Astrocyte (in vitro differentiated cells and primary cell): ENCODE data around the gene NUTM1. TPM values are rescaled to one million over a fixed set of nuclear protein-coding genes. Genes with fewer than 3 reads are reported as not detected.

Experiments
- DNase-seq: peaks from one replicate; pipeline ENCODE4 v3.0.0-alpha.2; 2010; ENCODE audit warnings: low read depth
- FAIRE-seq: peaks from 2 replicates; lab custom pipeline; 2011; peaks lifted over from hg19 to GRCh38; lab: Jason Lieb, UNC
- H2AFZ ChIP-seq: 2 replicates; pipeline ENCODE4 v1.6.0; 2012; ENCODE audit warnings: low read depth, low read length, inconsistent platforms
- H3K27ac ChIP-seq: 2 replicates; pipeline ENCODE4 v1.5.1; 2011; ENCODE audit warnings: low read depth, low read length, inconsistent platforms
- H3K27me3 ChIP-seq: 2 replicates; pipeline ENCODE4 v1.6.0; 2011; ENCODE audit warnings: low read length, inconsistent platforms; ENCODE audit not compliant: insufficient read depth
- H3K36me3 ChIP-seq: 2 replicates; pipeline ENCODE4 v1.5.1; 2011; ENCODE audit warnings: low read length, inconsistent platforms; ENCODE audit not compliant: insufficient read depth
- H3K4me1 ChIP-seq: 2 replicates; pipeline ENCODE4 v1.5.1; 2011; ENCODE audit warnings: low read length, inconsistent platforms; ENCODE audit not compliant: insufficient read depth
- H3K4me2 ChIP-seq: 2 replicates; pipeline ENCODE4 v1.6.0; 2012; ENCODE audit warnings: low read length, inconsistent platforms
- H3K4me3 ChIP-seq: 2 replicates; pipeline ENCODE4 v1.5.1; 2011; ENCODE audit warnings: low read depth, mild to moderate bottlenecking, low read length, inconsistent platforms; ENCODE audit not compliant: insufficient read depth
- H3K79me2 ChIP-seq: 2 replicates; pipeline ENCODE4 v1.6.0; 2012; ENCODE audit warnings: mild to moderate bottlenecking, low read length, inconsistent platforms; ENCODE audit not compliant: insufficient read depth
- H3K9ac ChIP-seq: 2 replicates; pipeline ENCODE4 v1.6.0; 2012; ENCODE audit warnings: mild to moderate bottlenecking, low read length, inconsistent platforms
- H3K9me3 ChIP-seq: 2 replicates; pipeline ENCODE4 v1.5.1; 2012; ENCODE audit warnings: low read depth, mild to moderate bottlenecking, low read length, inconsistent platforms; ENCODE audit not compliant: insufficient read depth
- H4K20me1 ChIP-seq: 2 replicates; pipeline ENCODE4 v1.6.0; 2012; ENCODE audit warnings: low read length, inconsistent platforms; ENCODE audit not compliant: insufficient read depth
- H3K27ac Mint-ChIP-seq: one replicate; pipeline ENCODE4 v1.8.0; 2021; ENCODE audit warnings: mild to moderate bottlenecking, mixed read lengths; ENCODE audit not compliant: unreplicated experiment
- H3K27me3 Mint-ChIP-seq: one replicate; pipeline ENCODE4 v1.8.0; 2021; ENCODE audit warnings: low read depth, mixed read lengths; ENCODE audit not compliant: unreplicated experiment
- H3K36me3 Mint-ChIP-seq: one replicate; pipeline ENCODE4 v1.8.0; 2021; ENCODE audit warnings: low read depth, mixed read lengths; ENCODE audit not compliant: unreplicated experiment
- H3K4me1 Mint-ChIP-seq: one replicate; pipeline ENCODE4 v1.8.0; 2021; ENCODE audit warnings: low read depth, mixed read lengths; ENCODE audit not compliant: unreplicated experiment
- H3K4me3 Mint-ChIP-seq: one replicate; pipeline ENCODE4 v1.8.0; 2021; ENCODE audit warnings: mild to moderate bottlenecking, moderate library complexity, mixed read lengths; ENCODE audit not compliant: unreplicated experiment
- H3K9me3 Mint-ChIP-seq: one replicate; pipeline ENCODE4 v1.8.0; 2021; ENCODE audit warnings: mild to moderate bottlenecking, mixed read lengths; ENCODE audit not compliant: unreplicated experiment
- CTCF ChIP-seq: IDR thresholded peaks from 2 replicates; pipeline ENCODE4 v1.5.1; 2011; ENCODE audit warnings: low read depth, mild to moderate bottlenecking, inconsistent platforms, low read length, moderate library complexity; ENCODE audit not compliant: insufficient read depth
- EZH2 ChIP-seq: IDR thresholded peaks from 2 replicates; pipeline ENCODE4 v1.6.1; 2012; ENCODE audit warnings: mild to moderate bottlenecking, low read length, inconsistent platforms; ENCODE audit not compliant: insufficient read depth
- total RNA-seq: library from RNA; stranded (reverse); gene quantifications from 2 replicates; pipeline ENCODE4 v1.2.1, GENCODE V29; 2021

NUTM1 gene
- total RNA-seq, 1 donor from 2014 or later: not detected

- H3K79me2 ChIP-seq: no peaks in the 10 kb centered on the region
- no peaks in the 10 kb centered on the region for H3K36me3 ChIP-seq
- no peaks in the 10 kb centered on the region for H3K4me1 ChIP-seq
- no peaks in the 10 kb centered on the region for H3K9me3 Mint-ChIP-seq
- H3K4me1 Mint-ChIP-seq: peaks cover 7% of the 10 kb centered on the region
- no peak overlapping the region for H3K4me2 ChIP-seq
- H3K36me3 Mint-ChIP-seq: no peaks in the 10 kb centered on the region
- H4K20me1 ChIP-seq: no peaks in the 10 kb centered on the region
- no peak overlapping the region for H3K9ac ChIP-seq
- DNase-seq (no peak), FAIRE-seq (no peak)
- H3K27ac ChIP-seq: no peak overlapping the region
- no peaks in the 10 kb centered on the region for H3K27me3 ChIP-seq
- no peak overlapping the region for H3K4me3 ChIP-seq
- no peak overlapping the region for H3K4me3 Mint-ChIP-seq
- no peaks in the 10 kb centered on the region for H3K27me3 Mint-ChIP-seq
- TF ChIP-seq EZH2 (no peak), CTCF (no peak)
- no peak overlapping the region for H2AFZ ChIP-seq
- no peak overlapping the region for H3K27ac Mint-ChIP-seq
- no peaks in the 10 kb centered on the region for H3K9me3 ChIP-seq
Observed at GRCh38 chr15:34329006-34329405, 14.1 kb upstream of the NUTM1 start.

- Mint-ChIP-seq H3K27me3 (no peaks in the 10 kb centered on the region), H3K36me3 (no peaks in the 10 kb centered on the region), H3K4me3 (no peak overlapping the region), H3K4me1 (peaks cover 11% of the 10 kb centered on the region), H3K9me3 (no peaks in the 10 kb centered on the region), H3K27ac (no peak overlapping the region)
- H3K79me2 ChIP-seq: no peaks in the 10 kb centered on the region
- TF ChIP-seq EZH2: no peak
- TF ChIP-seq CTCF: no peak
- no peaks in the 10 kb centered on the region for H3K36me3 ChIP-seq
- FAIRE-seq (no peak), DNase-seq (no peak)
- peaks cover 1% of the 10 kb centered on the region for H3K4me1 ChIP-seq
- no peak overlapping the region for H3K9ac ChIP-seq
- H3K27me3 ChIP-seq: no peaks in the 10 kb centered on the region
- H3K4me2 ChIP-seq: no peak overlapping the region
- H3K9me3 ChIP-seq: no peaks in the 10 kb centered on the region
- no peak overlapping the region for H3K27ac ChIP-seq
- no peaks in the 10 kb centered on the region for H4K20me1 ChIP-seq
- H3K4me3 ChIP-seq: no peak overlapping the region
- no peak overlapping the region for H2AFZ ChIP-seq
Observed at GRCh38 chr15:34330279-34330678, 12.8 kb upstream of the NUTM1 start.

- H3K27me3 Mint-ChIP-seq: no peaks in the 10 kb centered on the region
- H3K9me3 Mint-ChIP-seq: no peaks in the 10 kb centered on the region
- Histone ChIP-seq H3K79me2 (no peaks in the 10 kb centered on the region), H3K9me3 (no peaks in the 10 kb centered on the region), H3K27ac (no peak overlapping the region), H4K20me1 (no peaks in the 10 kb centered on the region), H3K9ac (no peak overlapping the region), H3K4me2 (no peak overlapping the region), H3K4me3 (no peak overlapping the region), H3K36me3 (no peaks in the 10 kb centered on the region), H3K4me1 (peaks cover 5% of the 10 kb centered on the region), H3K27me3 (no peaks in the 10 kb centered on the region), H2AFZ (no peak overlapping the region)
- no peak for FAIRE-seq
- no peak for TF ChIP-seq CTCF
- TF ChIP-seq EZH2: no peak
- no peak overlapping the region for H3K4me3 Mint-ChIP-seq
- no peaks in the 10 kb centered on the region for H3K36me3 Mint-ChIP-seq
- no peak overlapping the region for H3K27ac Mint-ChIP-seq
- H3K4me1 Mint-ChIP-seq: peaks cover 11% of the 10 kb centered on the region
- peak; percentile 70 for DNase-seq
Observed at GRCh38 chr15:34331809-34332208, 11.3 kb upstream of the NUTM1 start.
